ENCODE measurements around the gene KRTAP12-3.
"Not testable (repeated sequence)": the region's sequence is repeated elsewhere in the genome, so short reads cannot be mapped to it uniquely, and the experiment has no call there.

Gene KRTAP12-3

GRCh38 chr21:44627181-44627822 is 30.4 kb upstream of the KRTAP12-3 start:
- not testable (repeated sequence) for DNase-seq (ENCODE audit: low read depth)

GRCh38 chr21:44627831-44628233 is 29.9 kb upstream of the KRTAP12-3 start:
- DNase-seq (ENCODE audit: low read depth) = not testable (repeated sequence)

- DNase-seq (ENCODE audit: low read depth) = no peak
Measured at GRCh38 chr21:44628707-44629391, 28.9 kb upstream of the KRTAP12-3 start.

- no peak for DNase-seq (ENCODE audit: low read depth)
Measured at GRCh38 chr21:44630440-44630839, 27.3 kb upstream of the KRTAP12-3 start.

GRCh38 chr21:44632067-44632466 is 25.7 kb upstream of the KRTAP12-3 start:
- DNase-seq (ENCODE audit: low read depth) = no peak

- DNase-seq (ENCODE audit: low read depth) = no peak
Measured at GRCh38 chr21:44636209-44637017, 21.3 kb upstream of the KRTAP12-3 start.

GRCh38 chr21:44637018-44637850 is 20.5 kb upstream of the KRTAP12-3 start, which contains the start of gene KRTAP10-10:
TSS of gene KRTAP10-10 (plus strand) at chr21:44637356. CDS start at chr21:44637418, 62 bp downstream.
- DNase-seq (ENCODE audit: low read depth) = no peak

GRCh38 chr21:44637851-44638348 is 19.8 kb upstream of the KRTAP12-3 start:
- not testable (repeated sequence) for DNase-seq (ENCODE audit: low read depth)

- DNase-seq (ENCODE audit: low read depth) = not testable (repeated sequence)
Measured at GRCh38 chr21:44638506-44639330, 19.0 kb upstream of the KRTAP12-3 start.

GRCh38 chr21:44639331-44639655 is 18.4 kb upstream of the KRTAP12-3 start:
- DNase-seq (ENCODE audit: low read depth) = no peak

GRCh38 chr21:44640761-44641160 is 17.0 kb upstream of the KRTAP12-3 start:
- no peak for DNase-seq (ENCODE audit: low read depth)

- no peak for DNase-seq (ENCODE audit: low read depth)
Measured at GRCh38 chr21:44643741-44644310, 13.9 kb upstream of the KRTAP12-3 start.

GRCh38 chr21:44644878-44645277 is 12.9 kb upstream of the KRTAP12-3 start:
- DNase-seq (ENCODE audit: low read depth) = no peak

- not testable (repeated sequence) for DNase-seq (ENCODE audit: low read depth)
Measured at GRCh38 chr21:44646366-44647221, 11.1 kb upstream of the KRTAP12-3 start, which contains the start of gene KRTAP10-11. TSS of gene KRTAP10-11 (plus strand) at chr21:44646414. CDS start at chr21:44646459, 45 bp downstream.

- no peak for DNase-seq (ENCODE audit: low read depth)
Measured at GRCh38 chr21:44647222-44647552, 10.5 kb upstream of the KRTAP12-3 start.

- DNase-seq (ENCODE audit: low read depth) = no peak
Measured at GRCh38 chr21:44648557-44649311, 9.0 kb upstream of the KRTAP12-3 start.

- no peak for DNase-seq (ENCODE audit: low read depth)
Measured at GRCh38 chr21:44649521-44650100, 8.1 kb upstream of the KRTAP12-3 start.

GRCh38 chr21:44650265-44650972 is 7.3 kb upstream of the KRTAP12-3 start:
- no peak for DNase-seq (ENCODE audit: low read depth)

Measured in non-pigmented ciliary epithelial cell (primary cell).